Caco-2 (cell line): ENCODE measurements around the gene ERBB2. TPM values are rescaled to one million over a fixed set of nuclear protein-coding genes. Genes with fewer than 3 reads are reported as not detected.

ENCODE experiments used
- Bru-seq: library from RNA; stranded (reverse); fragments of 400-500 nt; gene quantifications from one replicate; lab custom pipeline; 2021; lab: Mats Ljungman, UMichigan
- BruChase-seq, 2 experiments: library from RNA; stranded (reverse); fragments of 400-500 nt; gene quantifications; one replicate each; lab custom pipeline; 2021; lab: Mats Ljungman, UMichigan
- BruUV-seq: library from RNA; stranded (reverse); fragments of 400-500 nt; replicated peaks from 2 replicates; lab custom pipeline; 2021; lab: Mats Ljungman, UMichigan
- CTCF ChIA-PET: fragments of 300-600 bp; sonication (Branson Sonifier 250); formaldehyde crosslinking; loops from one replicate; lab custom pipeline; 2022; ENCODE audit warnings: antibody characterized with exemption; lab: Charles Lee
- POLR2A ChIA-PET: fragments of 300-600 bp; sonication (Branson Sonifier 250); formaldehyde crosslinking; loops from one replicate; lab custom pipeline; 2022; ENCODE audit warnings: antibody characterized with exemption; lab: Charles Lee
- DNase-seq, 2 experiments: peaks; one replicate each; pipeline versions ENCODE4 v3.0.0 to v3.0.0-alpha.2; 2020 to 2022
- H3K27me3 ChIP-seq: replicated peaks from 2 replicates; pipeline ENCODE4 v1.6.0; 2011; ENCODE audit warnings: low read length; ENCODE audit not compliant: control insufficient read depth, insufficient read depth
- H3K36me3 ChIP-seq: 2 replicates; pipeline ENCODE4 v1.5.1; 2011; ENCODE audit warnings: low read length; ENCODE audit not compliant: control insufficient read depth, insufficient read depth
- H3K4me1 ChIP-seq: fragments of 250-450 bp; sonication (Bioruptor Pico); 2 replicates; pipeline ENCODE4 v1.5.1; 2020; ENCODE audit warnings: mild to moderate bottlenecking
- H3K4me3 ChIP-seq: 2 replicates; pipeline ENCODE4 v1.5.1; 2011; ENCODE audit warnings: low read depth, mild to moderate bottlenecking, control low read depth, low read length
- H3K9me3 ChIP-seq: fragments of 250-450 bp; sonication (Bioruptor Pico); 2 replicates; pipeline ENCODE4 v1.5.1; 2020; ENCODE audit warnings: mild to moderate bottlenecking, moderate library complexity
- H3K27ac Mint-ChIP-seq: one replicate; pipeline ENCODE4 v1.8.0; 2022; ENCODE audit warnings: mixed read lengths; ENCODE audit not compliant: unreplicated experiment
- H3K27me3 Mint-ChIP-seq: one replicate; pipeline ENCODE4 v1.8.0; 2022; ENCODE audit warnings: mixed read lengths; ENCODE audit not compliant: insufficient read depth, unreplicated experiment
- H3K36me3 Mint-ChIP-seq: one replicate; pipeline ENCODE4 v1.8.0; 2022; ENCODE audit warnings: mild to moderate bottlenecking, mixed read lengths; ENCODE audit not compliant: insufficient read depth, unreplicated experiment
- H3K4me1 Mint-ChIP-seq: one replicate; pipeline ENCODE4 v1.8.0; 2022; ENCODE audit warnings: low read depth, mixed read lengths; ENCODE audit not compliant: unreplicated experiment
- H3K4me3 Mint-ChIP-seq: one replicate; pipeline ENCODE4 v1.8.0; 2022; ENCODE audit warnings: mild to moderate bottlenecking, moderate library complexity, mixed read lengths; ENCODE audit not compliant: unreplicated experiment
- H3K9me3 Mint-ChIP-seq: one replicate; pipeline ENCODE4 v1.8.0; 2022; ENCODE audit warnings: mixed read lengths; ENCODE audit not compliant: unreplicated experiment
- intact Hi-C: fragments of 100-400 bp; cut with micrococcal nuclease; formaldehyde crosslinking; loops from one replicate; pipeline ENCODE4 v1.10.0; 2022; ENCODE audit not compliant: unreplicated experiment
- long read RNA-seq: library from polyadenylated mRNA; stranded (forward); transcript quantifications from one replicate; pipeline ENCODE4 v2.0.0, GENCODE V29; 2022
- total RNA-seq: library from RNA; stranded (reverse); gene quantifications from 2 replicates; pipeline ENCODE4 v1.2.3, GENCODE V29; 2022
- TF ChIP-seq, protein P1 (sequence below), 2 experiments: fragments of 200-600 bp in 1 of 2; IDR thresholded peaks; 1 replicate in 1 of 2; 2 replicates in 1 of 2; pipeline versions ENCODE4 v1.5.1 to v1.8.0; 2011 to 2022; ENCODE audit warnings: antibody characterized with exemption in 1 of 2, control low read depth in 1 of 2, inconsistent platforms in 1 of 2, low read depth in 1 of 2, low read length in 1 of 2, mild to moderate bottlenecking in 1 of 2, moderate library complexity in 1 of 2; ENCODE audit not compliant: insufficient read depth in 1 of 2, severe bottlenecking in 1 of 2, unreplicated experiment in 1 of 2

Gene ERBB2
- total RNA-seq = 121 and 124 TPM in 2 replicates
- Bru-seq, nascent RNA = percentile 70 among the genes with signal in this experiment
- BruChase-seq, experiment 1, labeled RNA remaining after a 2-hour chase = percentile 73 among the genes with signal in this experiment
- BruChase-seq, experiment 2, labeled RNA remaining after a 6-hour chase = percentile 82 among the genes with signal in this experiment
- long read RNA-seq, full-length matches to known transcripts = 44 of 133 reads
- long read RNA-seq, partial matches to known transcripts = 45 of 133 reads
- long read RNA-seq, other reads (novel, unspliced or antisense) = 44 of 133 reads

DNA sequence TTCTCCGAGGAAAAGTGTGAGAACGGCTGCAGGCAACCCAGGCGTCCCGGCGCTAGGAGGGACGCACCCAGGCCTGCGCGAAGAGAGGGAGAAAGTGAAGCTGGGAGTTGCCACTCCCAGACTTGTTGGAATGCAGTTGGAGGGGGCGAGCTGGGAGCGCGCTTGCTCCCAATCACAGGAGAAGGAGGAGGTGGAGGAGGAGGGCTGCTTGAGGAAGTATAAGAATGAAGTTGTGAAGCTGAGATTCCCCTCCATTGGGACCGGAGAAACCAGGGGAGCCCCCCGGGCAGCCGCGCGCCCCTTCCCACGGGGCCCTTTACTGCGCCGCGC, at the start of gene ERBB2:
ERBB2 (plus strand) TSS at position 247 of the 330 bp plus-strand sequence. CDS start 175 bp downstream, outside the sequence.
- Mint-ChIP-seq H3K36me3 (peaks cover 16% of the 10 kb centered on the region), H3K27me3 (no peaks in the 10 kb centered on the region), H3K4me3 (peak within 1 kb of the TSS; percentile 99), H3K27ac (peak within 1 kb of the TSS; percentile 98), H3K9me3 (no peaks in the 10 kb centered on the region), H3K4me1 (peaks cover 42% of the 10 kb centered on the region)
- TF ChIP-seq, protein P1, sequence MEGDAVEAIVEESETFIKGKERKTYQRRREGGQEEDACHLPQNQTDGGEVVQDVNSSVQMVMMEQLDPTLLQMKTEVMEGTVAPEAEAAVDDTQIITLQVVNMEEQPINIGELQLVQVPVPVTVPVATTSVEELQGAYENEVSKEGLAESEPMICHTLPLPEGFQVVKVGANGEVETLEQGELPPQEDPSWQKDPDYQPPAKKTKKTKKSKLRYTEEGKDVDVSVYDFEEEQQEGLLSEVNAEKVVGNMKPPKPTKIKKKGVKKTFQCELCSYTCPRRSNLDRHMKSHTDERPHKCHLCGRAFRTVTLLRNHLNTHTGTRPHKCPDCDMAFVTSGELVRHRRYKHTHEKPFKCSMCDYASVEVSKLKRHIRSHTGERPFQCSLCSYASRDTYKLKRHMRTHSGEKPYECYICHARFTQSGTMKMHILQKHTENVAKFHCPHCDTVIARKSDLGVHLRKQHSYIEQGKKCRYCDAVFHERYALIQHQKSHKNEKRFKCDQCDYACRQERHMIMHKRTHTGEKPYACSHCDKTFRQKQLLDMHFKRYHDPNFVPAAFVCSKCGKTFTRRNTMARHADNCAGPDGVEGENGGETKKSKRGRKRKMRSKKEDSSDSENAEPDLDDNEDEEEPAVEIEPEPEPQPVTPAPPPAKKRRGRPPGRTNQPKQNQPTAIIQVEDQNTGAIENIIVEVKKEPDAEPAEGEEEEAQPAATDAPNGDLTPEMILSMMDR (IDR thresholded peaks at IDR 0.05; ENCODE audit: insufficient read depth in 1 of 2, low read depth in 1 of 2, low read length in 1 of 2, severe bottlenecking in 1 of 2, unreplicated experiment in 1 of 2) = no peak
- H3K36me3 ChIP-seq = no peaks in the 10 kb centered on the region
- peaks cover 62% of the 10 kb centered on the region for H3K4me1 ChIP-seq
- POLR2A ChIA-PET = interaction anchor here (0.5 to 2.7 kb wide), 9 partner anchors 12 to 196 kb away, joined by 3 to 32 read pairs (median 4); partner anchors contain the start of genes MIEN1 and PGAP3
- no peaks in the 10 kb centered on the region for H3K9me3 ChIP-seq
- no TSS peak for BruUV-seq
- intact Hi-C loops = loop anchor here (1.0 kb wide), 1 partner anchor 11 kb away; the partner anchor contains the start of gene PGAP3
- peak within 1 kb of the TSS; percentile 84 for H3K4me3 ChIP-seq
- DNase-seq = peak; percentile 79 to 87
- CTCF ChIA-PET = interaction anchor here (0.5 to 2.5 kb wide), 12 partner anchors 11 to 279 kb away, joined by 3 to 20 read pairs (median 6); partner anchors contain the start of genes MIEN1, PGAP3 and PNMT
- H3K27me3 ChIP-seq = no peaks in the 10 kb centered on the region

DNA sequence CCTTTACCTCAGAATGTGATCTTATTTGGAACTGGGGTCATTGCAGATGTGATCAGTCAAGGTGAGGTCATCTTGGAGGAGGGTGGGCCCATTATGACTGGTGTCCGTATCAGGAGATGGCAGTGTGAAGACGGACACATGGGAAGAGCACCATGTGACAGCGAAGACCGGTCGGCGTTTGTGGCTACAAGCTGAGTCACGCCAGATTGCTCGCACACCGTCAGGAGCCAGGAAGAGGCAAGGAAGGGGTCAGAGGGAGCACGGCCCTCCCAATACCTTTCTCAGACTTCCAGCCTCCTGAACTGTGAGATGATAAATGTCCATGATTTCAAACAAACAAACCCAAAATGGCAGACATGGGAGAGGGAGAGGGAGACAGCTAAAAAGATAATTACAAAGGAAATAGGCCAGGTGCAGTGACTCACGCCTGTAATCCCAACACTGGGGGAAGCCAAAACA, 49.7 kb upstream of the ERBB2 start:
- POLR2A ChIA-PET = no interaction called here
- no peaks in the 10 kb centered on the region for H3K9me3 ChIP-seq
- Mint-ChIP-seq H3K36me3 (peaks cover 17% of the 10 kb centered on the region), H3K9me3 (no peaks in the 10 kb centered on the region), H3K27me3 (no peaks in the 10 kb centered on the region), H3K27ac (peak overlapping the region; percentile 14), H3K4me1 (peaks cover 18% of the 10 kb centered on the region), H3K4me3 (no peak overlapping the region)
- no peaks in the 10 kb centered on the region for H3K36me3 ChIP-seq
- no peak for DNase-seq
- H3K27me3 ChIP-seq = no peaks in the 10 kb centered on the region
- peaks cover 19% of the 10 kb centered on the region for H3K4me1 ChIP-seq
- no TSS peak for BruUV-seq
- H3K4me3 ChIP-seq = no peak overlapping the region
- CTCF ChIA-PET = interaction anchor here (1.6 kb wide), 1 partner anchor 28 kb away, joined by 7 read pairs; no protein-coding TSS in a partner anchor
- intact Hi-C loops = no loop called here
- TF ChIP-seq, protein P1 (IDR thresholded peaks at IDR 0.05; ENCODE audit: insufficient read depth in 1 of 2, low read depth in 1 of 2, low read length in 1 of 2, severe bottlenecking in 1 of 2, unreplicated experiment in 1 of 2) = no peak

DNA sequence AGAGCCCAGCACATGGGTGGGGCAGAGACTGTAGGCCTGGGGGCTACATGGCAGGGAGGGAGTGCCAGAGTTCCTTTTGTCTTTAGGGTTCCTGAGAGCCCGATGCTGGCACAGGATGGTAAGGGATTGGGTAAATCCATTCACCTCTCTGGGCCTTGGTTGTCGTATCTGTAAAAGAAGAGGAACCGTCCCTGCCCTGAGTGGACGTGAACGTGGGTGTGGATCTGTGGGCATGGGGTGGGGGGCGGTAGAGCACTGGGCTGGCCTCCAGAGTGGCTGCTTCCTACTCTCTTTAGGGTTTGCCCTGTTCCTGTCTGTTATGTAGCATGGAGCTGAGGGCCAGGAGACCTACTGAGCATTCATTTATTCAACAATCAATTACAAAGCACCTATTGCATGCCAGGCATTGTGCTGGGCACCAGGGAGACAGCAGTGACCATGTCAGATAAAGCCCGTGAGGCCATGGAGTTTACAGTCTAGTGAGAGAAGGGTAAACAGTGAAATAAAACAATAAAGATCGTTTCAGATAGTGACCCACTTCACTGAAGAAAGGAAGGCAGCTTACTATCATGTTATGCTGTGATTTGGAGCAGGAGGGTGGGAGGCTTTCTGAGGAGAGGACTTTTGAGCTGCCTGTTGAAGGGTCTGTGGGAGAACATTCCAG, 47.8 kb upstream of the ERBB2 start:
- TF ChIP-seq, protein P1 (IDR thresholded peaks at IDR 0.05; ENCODE audit: insufficient read depth in 1 of 2, low read depth in 1 of 2, low read length in 1 of 2, severe bottlenecking in 1 of 2, unreplicated experiment in 1 of 2) = no peak
- H3K36me3 ChIP-seq = peaks cover 2% of the 10 kb centered on the region; the same call in 1 of the 2 replicates
- Mint-ChIP-seq H3K9me3 (no peaks in the 10 kb centered on the region), H3K27ac (peak overlapping the region; percentile 13), H3K4me3 (no peak overlapping the region), H3K4me1 (peaks cover 18% of the 10 kb centered on the region), H3K36me3 (peaks cover 19% of the 10 kb centered on the region), H3K27me3 (no peaks in the 10 kb centered on the region)
- ChIA-PET CTCF (interaction anchor here (0.7 to 3.6 kb wide), 8 partner anchors 14 to 78 kb away, joined by 3 to 22 read pairs (median 4); partner anchors contain the start of genes STARD3 and TCAP), POLR2A (no interaction called here)
- BruUV-seq = no TSS peak
- no peak for DNase-seq
- intact Hi-C loops = no loop called here
- H3K4me3 ChIP-seq = no peak overlapping the region
- peaks cover 19% of the 10 kb centered on the region for H3K4me1 ChIP-seq
- no peaks in the 10 kb centered on the region for H3K27me3 ChIP-seq
- H3K9me3 ChIP-seq = no peaks in the 10 kb centered on the region
